NCI-H345 treated with DMSO at 0.1 percent for 48 hours (cell line): ENCODE data around the gene GLIPR1.
"Not testable (repeated sequence)": the region's sequence is repeated elsewhere in the genome, so short reads cannot be mapped to it uniquely, and the experiment has no call there.

Experiments
- DNase-seq: peaks from one replicate; lab custom pipeline; 2025; ENCODE audit not compliant: unreplicated experiment; lab: John Stamatoyannopoulos, UW

The GLIPR1 gene

DNA sequence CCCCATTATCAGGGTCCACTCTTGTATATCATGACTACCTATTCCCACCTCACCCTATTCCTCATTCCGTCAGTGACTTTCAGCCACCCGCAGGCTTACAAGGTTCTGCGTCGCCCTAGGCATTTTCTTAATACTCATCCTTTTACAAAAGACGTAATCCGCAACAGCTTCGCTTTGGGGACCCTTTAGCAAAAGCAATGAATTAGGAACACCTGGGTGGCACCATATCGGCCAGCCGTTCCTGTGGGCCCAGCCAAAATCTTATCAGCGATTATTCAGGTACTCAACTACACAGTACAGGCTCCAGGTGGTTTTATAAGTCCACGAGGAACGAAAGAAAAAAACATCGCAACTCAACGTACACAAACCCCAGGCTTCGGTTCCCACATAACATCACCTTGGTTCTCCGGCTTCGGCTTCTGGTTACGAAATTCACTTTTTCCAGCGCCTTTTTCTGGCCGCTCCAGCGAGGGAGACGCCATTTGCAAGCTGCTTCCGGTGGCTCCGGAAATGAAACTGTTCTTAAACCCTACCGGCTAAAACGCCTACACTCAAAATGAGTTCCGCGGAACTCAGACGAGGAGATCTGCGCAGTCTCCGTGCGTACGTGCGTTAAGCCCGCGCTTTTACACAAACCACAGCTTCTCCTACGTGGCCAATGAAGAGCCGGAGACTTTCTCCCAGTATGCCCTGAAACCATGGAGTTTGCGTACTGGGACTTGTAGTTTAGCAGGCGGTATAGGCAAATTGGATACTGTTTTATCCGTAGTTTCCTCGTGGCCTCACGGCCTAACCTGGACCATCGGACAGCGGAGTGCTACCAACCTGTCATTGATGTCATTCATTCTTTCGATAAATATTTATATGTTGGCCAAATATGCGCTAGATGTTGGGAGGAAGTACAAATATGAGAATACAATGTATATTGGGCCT, 30.8 kb downstream of the GLIPR1 start, which contains the start of gene KRR1:
Gene KRR1 (minus strand): TSS at position 494 of the 933 bp plus-strand sequence. CDS start 12 bp downstream, at position 482.
- peak; percentile 96 for DNase-seq

DNA sequence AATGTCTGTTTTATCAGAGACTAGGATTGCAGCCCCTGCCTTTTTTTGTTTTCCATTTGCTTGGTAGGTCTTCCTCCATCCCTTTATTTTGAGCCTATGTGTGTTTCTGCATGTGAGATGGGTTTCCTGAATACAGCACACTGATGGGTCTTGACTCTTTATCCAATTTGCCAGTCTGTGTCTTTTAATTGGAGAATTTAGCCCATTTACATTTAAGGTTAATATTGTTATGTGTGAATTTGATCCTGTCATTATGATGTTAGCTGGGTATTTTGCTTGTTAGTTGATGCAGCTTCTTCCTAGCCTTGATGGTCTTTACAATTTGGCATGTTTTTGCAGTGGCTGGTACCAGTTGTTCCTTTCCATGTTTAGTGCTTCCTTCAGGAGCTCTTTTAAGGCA, 40.7 kb downstream of the GLIPR1 start:
- DNase-seq: not testable (repeated sequence)

- not testable (repeated sequence) for DNase-seq
Measured at GRCh38 chr12:75522124-75522523, 41.6 kb downstream of the GLIPR1 start.

DNA sequence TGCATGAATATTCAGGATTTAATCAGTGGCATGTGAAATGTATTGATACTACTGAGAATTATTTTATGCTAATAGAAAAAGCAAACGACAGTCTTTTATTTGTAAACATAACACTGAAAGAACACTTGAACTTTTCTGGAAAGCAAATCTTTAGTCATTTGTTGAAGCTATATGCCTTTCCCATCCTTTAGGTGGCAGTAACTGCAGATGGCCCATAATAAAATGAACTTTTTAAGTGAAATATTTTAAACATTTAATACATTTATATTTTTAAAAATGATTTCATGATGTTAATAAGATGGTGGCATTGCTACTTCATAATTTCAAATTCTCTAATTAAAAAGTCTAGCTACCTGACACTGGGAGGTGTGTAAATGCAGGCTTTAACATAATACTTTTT, 44.7 kb downstream of the GLIPR1 start:
- no peak for DNase-seq

DNA sequence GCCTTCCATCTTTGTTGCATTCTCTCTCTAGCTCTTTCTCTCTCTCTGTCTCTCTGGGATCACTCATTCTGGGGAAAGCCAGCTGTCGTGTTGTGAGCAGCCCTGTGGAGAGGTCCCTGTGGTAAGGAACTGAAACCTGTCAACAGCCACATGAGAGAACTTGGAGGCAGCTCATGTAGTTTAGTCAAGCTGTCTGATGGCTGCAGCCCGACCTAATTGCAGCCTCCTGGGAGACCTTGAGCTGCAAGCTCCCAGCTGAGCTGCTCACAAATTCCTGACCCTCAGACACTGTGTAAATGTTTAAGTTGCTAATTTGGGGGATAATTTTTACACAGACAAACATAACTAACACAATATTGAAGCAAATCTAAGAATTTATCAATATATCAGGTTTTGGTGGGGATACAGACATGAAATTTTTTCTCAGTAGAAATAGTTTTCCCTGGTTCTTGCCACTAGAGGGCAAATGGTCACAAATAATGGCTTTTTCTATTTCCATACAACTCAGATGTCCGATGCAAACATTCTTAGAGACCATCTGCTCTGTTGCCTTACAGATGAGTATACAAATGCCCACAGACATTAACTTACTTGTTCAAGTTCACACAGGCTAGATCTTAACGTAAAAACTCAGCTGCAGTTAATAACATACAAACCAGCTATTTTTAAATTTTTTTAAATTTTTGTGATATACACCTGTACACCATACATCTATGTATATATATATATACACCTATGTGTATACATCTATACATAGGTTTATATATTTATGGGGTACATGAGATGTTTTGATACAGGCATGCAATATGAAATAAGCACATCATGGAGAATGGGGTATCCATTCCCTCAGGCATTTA, 46.3 kb downstream of the GLIPR1 start:
- peak; percentile 51 for DNase-seq

GRCh38 chr12:75528272-75528671, 47.7 kb downstream of the GLIPR1 start:
- no peak for DNase-seq

- DNase-seq: no peak
Measured at GRCh38 chr12:75528692-75529091, 48.1 kb downstream of the GLIPR1 start.

- DNase-seq: no peak
Measured at GRCh38 chr12:75529316-75529715, 48.8 kb downstream of the GLIPR1 start.

DNA sequence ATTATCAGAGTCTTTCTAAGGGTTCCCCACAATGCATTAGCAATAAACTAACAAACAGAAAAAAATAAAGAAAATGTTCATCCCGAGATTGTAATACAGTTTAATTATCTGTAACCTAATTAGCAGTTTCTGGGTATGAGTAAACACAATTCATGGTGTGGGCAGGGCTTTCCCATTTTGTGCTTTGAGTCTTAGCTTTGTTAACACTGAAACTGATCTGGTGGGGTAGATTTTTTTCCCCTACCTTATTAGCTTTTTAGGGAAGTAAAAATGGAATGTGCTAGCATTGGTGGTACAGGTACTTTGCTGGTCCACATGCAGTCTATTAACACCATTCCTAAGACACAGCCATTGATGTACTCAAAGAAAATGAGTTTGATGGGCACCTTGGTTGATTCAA, 49.3 kb downstream of the GLIPR1 start:
- no peak for DNase-seq

DNA sequence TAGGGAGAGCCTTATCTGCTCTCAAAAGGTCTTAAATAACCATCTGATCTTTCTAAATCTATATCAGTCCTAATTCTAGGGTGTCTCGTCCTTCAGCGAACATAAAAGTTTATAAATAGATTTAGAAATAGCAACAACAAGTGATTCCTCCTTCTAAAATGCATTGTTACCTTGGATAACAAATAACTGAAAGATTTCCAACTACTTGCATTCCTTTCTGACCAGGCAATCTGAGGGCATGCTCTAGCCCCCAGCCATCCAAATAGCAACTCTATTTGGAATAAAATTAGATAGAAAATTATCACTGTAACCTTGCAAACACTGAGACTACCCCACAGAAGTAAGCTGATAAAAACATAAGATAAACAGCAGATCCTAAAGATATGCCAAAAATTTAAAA, 52.7 kb downstream of the GLIPR1 start:
- no peak for DNase-seq

DNA sequence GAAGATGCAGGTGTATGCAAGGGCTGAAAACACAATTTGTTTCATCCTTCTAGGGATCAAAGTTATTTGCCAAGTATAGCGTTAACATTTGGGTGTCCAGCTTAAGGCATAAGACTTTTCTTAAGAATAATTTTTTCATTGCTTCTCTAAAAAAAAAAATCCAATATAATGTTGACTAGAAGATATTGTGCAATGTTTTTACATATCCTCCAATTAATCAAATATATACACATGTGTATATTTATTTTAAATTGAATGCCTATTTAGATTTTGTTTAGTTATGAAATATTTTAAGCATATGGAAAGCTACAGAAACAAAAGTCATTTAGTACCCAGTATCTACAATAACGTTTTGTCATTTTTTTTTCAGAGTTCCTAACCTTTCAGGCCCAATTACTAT, 59.3 kb downstream of the GLIPR1 start:
- DNase-seq: no peak

GRCh38 chr12:75542942-75543341, 62.4 kb downstream of the GLIPR1 start:
- no peak for DNase-seq

- no peak for DNase-seq
Measured at GRCh38 chr12:75543529-75543928, 63.0 kb downstream of the GLIPR1 start.

- DNase-seq: no peak
Measured at GRCh38 chr12:75545636-75546035, 65.1 kb downstream of the GLIPR1 start.

DNA sequence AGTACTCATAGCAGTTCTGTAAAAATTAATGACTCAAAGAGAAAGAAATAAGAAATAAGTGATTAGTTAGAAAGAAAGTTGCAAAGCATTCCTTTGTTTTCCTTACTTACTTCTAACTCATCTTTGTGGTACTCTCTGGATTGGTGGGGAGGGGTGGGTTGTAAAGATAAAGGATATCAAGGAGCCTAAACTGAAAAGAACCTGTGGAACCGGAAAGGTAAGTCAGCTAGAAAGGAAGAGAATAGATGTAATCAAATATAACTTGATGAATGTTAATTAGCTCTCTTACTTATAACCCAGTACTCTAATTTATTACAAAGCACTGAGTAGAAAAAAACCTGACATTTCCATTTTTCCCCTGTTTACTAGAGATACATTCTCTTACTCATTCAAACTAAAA, 68.3 kb downstream of the GLIPR1 start:
- DNase-seq: no peak

- no peak for DNase-seq
Measured at GRCh38 chr12:75549989-75550388, 69.4 kb downstream of the GLIPR1 start.

GRCh38 chr12:75550401-75551240, 70.1 kb downstream of the GLIPR1 start:
- no peak for DNase-seq

- DNase-seq: no peak
Measured at GRCh38 chr12:75551477-75551876, 70.9 kb downstream of the GLIPR1 start.

DNA sequence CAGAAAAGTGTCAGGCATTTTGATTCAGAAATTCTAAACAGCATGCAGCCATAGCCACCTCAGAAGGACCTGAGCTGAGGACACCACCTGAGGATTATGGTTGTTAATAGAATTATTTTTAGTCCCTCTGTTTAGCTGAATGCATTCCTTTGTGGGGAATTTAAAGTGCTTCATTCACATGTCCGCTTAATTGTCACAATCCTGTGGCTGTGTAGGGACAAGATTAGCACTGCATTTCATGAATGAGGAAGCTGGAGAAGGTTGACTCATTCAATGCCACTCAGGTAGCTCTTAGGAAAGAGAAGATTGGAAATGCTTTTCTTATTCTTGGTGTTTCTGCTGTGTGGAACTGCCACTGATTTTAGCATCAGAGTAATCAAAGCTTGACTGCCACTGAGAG, 72.8 kb downstream of the GLIPR1 start:
- no peak for DNase-seq
